Endothelial cell of umbilical vein (primary cell): Measurements from ENCODE around the gene UVRAG. TPM values are rescaled to one million over a fixed set of nuclear protein-coding genes. Genes with fewer than 3 reads are reported as not detected.

Experiments
- BruUV-seq: library from RNA; stranded (reverse); fragments of 400-500 nt; replicated peaks from 2 replicates; lab custom pipeline; 2021; lab: Mats Ljungman, UMichigan
- CTCF ChIA-PET: fragments of 300-600, 350-600 bp; sonication (Branson Sonifier 250); formaldehyde crosslinking; loops from one replicate; lab custom pipeline; 2021; ENCODE audit warnings: antibody characterized with exemption, inconsistent platforms; lab: Charles Lee
- POLR2A ChIA-PET: fragments of 300-600, 350-600 bp; sonication (Branson Sonifier 250); formaldehyde crosslinking; loops from one replicate; lab custom pipeline; 2021; ENCODE audit warnings: antibody characterized with exemption, inconsistent platforms; lab: Charles Lee
- DNase-seq: peaks from one replicate; pipeline ENCODE4 v3.0.0-alpha.2; 2011; ENCODE audit warnings: low read depth, low spot score
- FAIRE-seq: peaks from 2 replicates; lab custom pipeline; 2011; peaks lifted over from hg19 to GRCh38; lab: Jason Lieb, UNC
- H2AFZ ChIP-seq: 2 replicates; pipeline ENCODE4 v1.6.0; 2012; ENCODE audit warnings: low read depth, low read length, control low read depth, inconsistent platforms
- H3K27ac ChIP-seq: 2 replicates; pipeline ENCODE4 v1.5.1; 2011; ENCODE audit warnings: low read depth, mild to moderate bottlenecking, control low read depth, low read length, moderate library complexity; ENCODE audit not compliant: insufficient read depth
- H3K27me3 ChIP-seq, 2 experiments: 2 replicates each; pipeline versions ENCODE4 v1.6.0 to v1.6.1; 2011; ENCODE audit warnings: low read length in 2 of 2, mixed read lengths in 1 of 2; ENCODE audit not compliant: control insufficient read depth in 2 of 2, insufficient read depth in 2 of 2
- H3K36me3 ChIP-seq, 2 experiments: 2 replicates in 1 of 2; 3 replicates in 1 of 2; pipeline ENCODE4 v1.5.1; 2011; ENCODE audit warnings: low read length in 2 of 2, mild to moderate bottlenecking in 1 of 2, moderate library complexity in 1 of 2; ENCODE audit not compliant: control insufficient read depth in 2 of 2, insufficient read depth in 2 of 2; ENCODE audit errors: extremely low read depth in 1 of 2
- H3K4me1 ChIP-seq: 3 replicates; pipeline ENCODE4 v1.5.1; 2011; ENCODE audit warnings: mild to moderate bottlenecking, low read length; ENCODE audit not compliant: control insufficient read depth, insufficient read depth; ENCODE audit errors: extremely low read depth
- H3K4me2 ChIP-seq: 2 replicates; pipeline ENCODE4 v1.6.1; 2011; ENCODE audit warnings: low read length, control low read depth, mixed read lengths; ENCODE audit not compliant: insufficient read depth
- H3K4me3 ChIP-seq, 3 experiments: fragments of 200-600 bp in 1 of 3; sonication (generic), shearing (Covaris generic) in 1 of 3; replicated peaks in 1 of 3; 2 replicates each; pipeline ENCODE4 v1.5.1; 2011 to 2016; ENCODE audit warnings: control low read depth in 3 of 3, low read length in 3 of 3, mild to moderate bottlenecking in 2 of 3, inconsistent platforms in 1 of 3, low read depth in 1 of 3, moderate library complexity in 1 of 3; ENCODE audit not compliant: insufficient read depth in 1 of 3
- H3K79me2 ChIP-seq: 2 replicates; pipeline ENCODE4 v1.6.0; 2012; ENCODE audit warnings: low read length, inconsistent platforms; ENCODE audit not compliant: control insufficient read depth, insufficient read depth
- H3K9ac ChIP-seq: replicated peaks from 2 replicates; pipeline ENCODE3; 2011; ENCODE audit warnings: low read length, control low read depth; ENCODE audit not compliant: insufficient read depth; ENCODE audit errors: extremely low read depth
- H3K9me1 ChIP-seq: replicated peaks from 3 replicates; pipeline ENCODE4 v1.6.0; 2011; ENCODE audit warnings: mild to moderate bottlenecking, low read length; ENCODE audit not compliant: control insufficient read depth, insufficient read depth; ENCODE audit errors: extremely low read depth
- H3K9me3 ChIP-seq: replicated peaks from 2 replicates; pipeline ENCODE4 v1.5.1; 2012; ENCODE audit warnings: low read length, inconsistent platforms; ENCODE audit not compliant: control insufficient read depth, insufficient read depth
- H4K20me1 ChIP-seq: replicated peaks from 2 replicates; pipeline ENCODE3; 2011; ENCODE audit warnings: mild to moderate bottlenecking, low read length; ENCODE audit not compliant: control insufficient read depth, insufficient read depth; ENCODE audit errors: extremely low read depth
- CTCF ChIP-seq, 2 donors: IDR thresholded peaks; 1 replicate in 1 of 2; 2 replicates in 1 of 2; pipeline ENCODE4 v1.5.1; 2011; ENCODE audit warnings: low read length in 2 of 2, mild to moderate bottlenecking in 2 of 2, moderate library complexity in 2 of 2, control low read depth in 1 of 2, inconsistent platforms in 1 of 2, low read depth in 1 of 2; ENCODE audit not compliant: insufficient read depth in 1 of 2; ENCODE audit errors: extremely low read depth in 1 of 2
- EZH2 ChIP-seq: IDR thresholded peaks from 2 replicates; pipeline ENCODE4 v1.6.1; 2012; ENCODE audit warnings: borderline replicate concordance, low read depth, mild to moderate bottlenecking, moderate library complexity, low read length, inconsistent platforms; ENCODE audit not compliant: severe bottlenecking
- FOS ChIP-seq: IDR thresholded peaks from 2 replicates; pipeline ENCODE4 v1.6.1; 2011; ENCODE audit warnings: mild to moderate bottlenecking, low read length, moderate library complexity, borderline replicate concordance; ENCODE audit not compliant: insufficient read depth
- GATA2 ChIP-seq: IDR thresholded peaks from 2 replicates; pipeline ENCODE4 v1.7.0; 2011; ENCODE audit warnings: low read depth, mild to moderate bottlenecking, moderate library complexity, mixed read lengths, low read length; ENCODE audit not compliant: insufficient read length, insufficient read depth
- JUN ChIP-seq: IDR thresholded peaks from 2 replicates; pipeline ENCODE4 v1.6.1; 2011; ENCODE audit warnings: borderline replicate concordance, low read depth; ENCODE audit not compliant: insufficient read length, insufficient read depth
- MAX ChIP-seq: IDR thresholded peaks from 2 replicates; pipeline ENCODE4 v1.6.1; 2011; ENCODE audit not compliant: insufficient read depth, insufficient read length
- MYC ChIP-seq: IDR thresholded peaks from one replicate; pipeline ENCODE4 v1.6.1; 2011; ENCODE audit warnings: mild to moderate bottlenecking, low read depth, low read length
- POLR2A ChIP-seq: IDR thresholded peaks from 2 replicates; pipeline ENCODE4 v1.6.1; 2012; ENCODE audit warnings: low read depth, mild to moderate bottlenecking, control low read depth, low read length
- POLR2AphosphoS5 ChIP-seq: IDR thresholded peaks from 2 replicates; pipeline ENCODE4 v1.6.1; 2012; ENCODE audit warnings: low read depth, mild to moderate bottlenecking, control low read depth, low read length, moderate library complexity; ENCODE audit not compliant: insufficient read depth
- dilution Hi-C: fragments of 300-500 bp; cut with MboI; formaldehyde crosslinking; loops from one replicate; pipeline ENCODE4 v1.15.0; 2019; ENCODE audit warnings: low sequenced_read_pairs; ENCODE audit not compliant: extremely low pct_ligation_motif_present
- intact Hi-C: fragments of 100-400 bp; cut with micrococcal nuclease; formaldehyde crosslinking; loops from one replicate; pipeline ENCODE4 v1.10.0; 2022
- polyA plus RNA-seq, 4 experiments: library from polyadenylated mRNA; depleted of rRNA in 3 of 4; stranded (reverse) in 3 of 4; unstranded in 1 of 4; fragments of >200 nt; gene quantifications; 2 replicates each; pipeline versions ENCODE4 v1.2.1 to v1.2.3, GENCODE V29; 2011 to 2012; ENCODE audit warnings: missing spikeins in 1 of 4
- total RNA-seq: library from RNA; stranded (reverse); gene quantifications from 2 replicates; pipeline ENCODE4 v1.2.3, GENCODE V29; 2021

UVRAG gene
- total and polyA plus RNA-seq, 2 donors (not counting 3 experiments of a cell fraction or from before 2014, with no cell fraction given) = 21.2 to 65.6 TPM

GRCh38 chr11:75968021-75968625, 153.1 kb downstream of the UVRAG start:
- H2AFZ ChIP-seq = no peak overlapping the region
- H3K27ac ChIP-seq = no peak overlapping the region
- no peak for DNase-seq
- H3K9ac ChIP-seq = no peak overlapping the region
- no peaks in the 10 kb centered on the region for H3K9me1 ChIP-seq
- H3K4me2 ChIP-seq = peak overlapping the region; percentile 65
- FAIRE-seq = no peak
- POLR2A ChIA-PET = no interaction called here
- no peaks in the 10 kb centered on the region for H3K36me3 ChIP-seq
- H3K9me3 ChIP-seq = no peaks in the 10 kb centered on the region
- peaks cover 57% of the 10 kb centered on the region for H3K79me2 ChIP-seq
- CTCF ChIA-PET = no interaction called here
- H4K20me1 ChIP-seq = no peaks in the 10 kb centered on the region
- dilution Hi-C loops (no loop called here), intact Hi-C loops (no loop called here)
- H3K4me1 ChIP-seq = peaks cover 27% of the 10 kb centered on the region
- BruUV-seq = no TSS peak
- H3K4me3 ChIP-seq = no peak overlapping the region
- TF ChIP-seq JUN (no peak), POLR2A (no peak), EZH2 (no peak), POLR2AphosphoS5 (no peak), FOS (no peak), MAX (no peak), MYC (no peak), GATA2 (no peak), CTCF (IDR thresholded peaks at IDR 0.05; ENCODE audit: extremely low read depth in 1 of 2, insufficient read depth in 1 of 2, low read depth in 1 of 2, low read length in 2 of 2) (no peak)
- no peaks in the 10 kb centered on the region for H3K27me3 ChIP-seq
